ENCODE data around the gene JAK1.
"Not testable (repeated sequence)": the region's sequence is repeated elsewhere in the genome, so short reads cannot be mapped to it uniquely, and the experiment has no call there.

The JAK1 gene

GRCh38 chr1:64950284-64950809 is 16.0 kb downstream of the JAK1 start:
- in situ Hi-C loops (cut with MboI; ENCODE audit: low sequenced_read_pairs), result no loop called here

GRCh38 chr1:64948905-64949833 is 17.2 kb downstream of the JAK1 start:
- in situ Hi-C loops (cut with MboI; ENCODE audit: low sequenced_read_pairs), result no loop called here

- in situ Hi-C loops (cut with MboI; ENCODE audit: low sequenced_read_pairs), result no loop called here
Measured at GRCh38 chr1:64948216-64948615, 18.1 kb downstream of the JAK1 start.

GRCh38 chr1:64946916-64947315 is 19.4 kb downstream of the JAK1 start:
- in situ Hi-C loops (cut with MboI; ENCODE audit: low sequenced_read_pairs), result no loop called here

GRCh38 chr1:64944913-64945312 is 21.4 kb downstream of the JAK1 start:
- in situ Hi-C loops (cut with MboI; ENCODE audit: low sequenced_read_pairs), result no loop called here

GRCh38 chr1:64942675-64943074 is 23.7 kb downstream of the JAK1 start:
- in situ Hi-C loops (cut with MboI; ENCODE audit: low sequenced_read_pairs), result no loop called here

- in situ Hi-C loops (cut with MboI; ENCODE audit: low sequenced_read_pairs), result no loop called here
Measured at GRCh38 chr1:64942118-64942517, 24.2 kb downstream of the JAK1 start.

GRCh38 chr1:64941461-64942117 is 24.8 kb downstream of the JAK1 start:
- in situ Hi-C loops (cut with MboI; ENCODE audit: low sequenced_read_pairs), result no loop called here

- in situ Hi-C loops (cut with MboI; ENCODE audit: low sequenced_read_pairs), result no loop called here
Measured at GRCh38 chr1:64940025-64940424, 26.3 kb downstream of the JAK1 start.

- in situ Hi-C loops (cut with MboI; ENCODE audit: low sequenced_read_pairs), result no loop called here
Measured at GRCh38 chr1:64938991-64939390, 27.4 kb downstream of the JAK1 start.

- in situ Hi-C loops (cut with MboI; ENCODE audit: low sequenced_read_pairs), result no loop called here
Measured at GRCh38 chr1:64936956-64937355, 29.4 kb downstream of the JAK1 start.

- in situ Hi-C loops (cut with MboI; ENCODE audit: low sequenced_read_pairs), result no loop called here
Measured at GRCh38 chr1:64935551-64936155, 30.7 kb downstream of the JAK1 start.

- in situ Hi-C loops (cut with MboI; ENCODE audit: low sequenced_read_pairs), result no loop called here
Measured at GRCh38 chr1:64934878-64935275, 31.5 kb downstream of the JAK1 start.

- in situ Hi-C loops (cut with MboI; ENCODE audit: low sequenced_read_pairs), result no loop called here
Measured at GRCh38 chr1:64934115-64934877, 32.1 kb downstream of the JAK1 start.

- in situ Hi-C loops (cut with MboI; ENCODE audit: low sequenced_read_pairs), result no loop called here
Measured at GRCh38 chr1:64933296-64934070, 32.9 kb downstream of the JAK1 start.

GRCh38 chr1:64932962-64933295 is 33.4 kb downstream of the JAK1 start:
- in situ Hi-C loops (cut with MboI; ENCODE audit: low sequenced_read_pairs), result no loop called here

- in situ Hi-C loops (cut with MboI; ENCODE audit: low sequenced_read_pairs), result not testable (repeated sequence)
Measured at GRCh38 chr1:64930640-64931039, 35.7 kb downstream of the JAK1 start.

GRCh38 chr1:64929221-64929620 is 37.1 kb downstream of the JAK1 start:
- in situ Hi-C loops (cut with MboI; ENCODE audit: low sequenced_read_pairs), result no loop called here

GRCh38 chr1:64928325-64928724 is 38.0 kb downstream of the JAK1 start:
- in situ Hi-C loops (cut with MboI; ENCODE audit: low sequenced_read_pairs), result no loop called here

- in situ Hi-C loops (cut with MboI; ENCODE audit: low sequenced_read_pairs), result no loop called here
Measured at GRCh38 chr1:64925594-64925993, 40.8 kb downstream of the JAK1 start.
